RWPE2 (cell line): ENCODE results near the gene NTNG2.

ENCODE experiments used
- ATAC-seq: fragments of 200-7000 bp; cut with Tn5 transposase; 3 replicates; pipeline ENCODE4 v1.9.1; 2021; ENCODE audit warnings: low read depth
- DNase-seq: peaks from one replicate; pipeline ENCODE4 v3.0.0-alpha.2; 2020; ENCODE audit warnings: low spot score
- H3K27ac ChIP-seq: fragments of 450-650 bp; 2 replicates; pipeline ENCODE4 v1.5.1; 2017; ENCODE audit warnings: mild to moderate bottlenecking; ENCODE audit not compliant: poor library complexity, severe bottlenecking
- H3K27me3 ChIP-seq: fragments of 250-450 bp; sonication (Bioruptor Pico); 2 replicates; pipeline ENCODE4 v1.5.1; 2021; ENCODE audit warnings: mild to moderate bottlenecking, moderate library complexity; ENCODE audit not compliant: insufficient read depth, poor library complexity, severe bottlenecking
- H3K36me3 ChIP-seq: fragments of 250-450 bp; sonication (Bioruptor Pico); 2 replicates; pipeline ENCODE4 v1.5.1; 2020; ENCODE audit warnings: low read depth, mild to moderate bottlenecking, moderate library complexity
- H3K4me1 ChIP-seq: fragments of 250-450 bp; sonication (Bioruptor Pico); 2 replicates; pipeline ENCODE4 v1.5.1; 2021; ENCODE audit warnings: mild to moderate bottlenecking, moderate library complexity; ENCODE audit not compliant: insufficient read depth, poor library complexity, severe bottlenecking
- H3K4me3 ChIP-seq: fragments of 250-450 bp; sonication (Bioruptor Pico); 2 replicates; pipeline ENCODE4 v1.5.1; 2021; ENCODE audit warnings: mild to moderate bottlenecking, moderate library complexity; ENCODE audit not compliant: severe bottlenecking
- H3K9me3 ChIP-seq: fragments of 250-450 bp; sonication (Bioruptor Pico); 2 replicates; pipeline ENCODE4 v1.5.1; 2021; ENCODE audit warnings: mild to moderate bottlenecking, moderate library complexity; ENCODE audit not compliant: severe bottlenecking
- CTCF ChIP-seq: fragments of 450-650 bp; IDR thresholded peaks from one replicate; pipeline ENCODE4 v1.5.1; 2017; ENCODE audit warnings: mild to moderate bottlenecking, moderate library complexity; ENCODE audit not compliant: poor library complexity, severe bottlenecking

NTNG2 gene

GRCh38 chr9:132183715-132184114 is 21.9 kb downstream of the NTNG2 start:
- Histone ChIP-seq H3K9me3 (no peaks in the 10 kb centered on the region), H3K36me3 (no peaks in the 10 kb centered on the region), H3K27me3 (peaks cover 62% of the 10 kb centered on the region), H3K4me1 (no peaks in the 10 kb centered on the region), H3K4me3 (no peak overlapping the region), H3K27ac (no peak overlapping the region)
- DNase-seq (no peak), ATAC-seq (no peak)
- no peak for TF ChIP-seq CTCF

GRCh38 chr9:132184124-132184523 is 22.3 kb downstream of the NTNG2 start:
- no peaks in the 10 kb centered on the region for H3K4me1 ChIP-seq
- H3K4me3 ChIP-seq: no peak overlapping the region
- DNase-seq: no peak
- no peaks in the 10 kb centered on the region for H3K36me3 ChIP-seq
- H3K9me3 ChIP-seq: no peaks in the 10 kb centered on the region
- no peak overlapping the region for H3K27ac ChIP-seq
- ATAC-seq: no peak
- no peak for TF ChIP-seq CTCF
- H3K27me3 ChIP-seq: peaks cover 62% of the 10 kb centered on the region

- Histone ChIP-seq H3K27ac (no peak overlapping the region), H3K36me3 (no peaks in the 10 kb centered on the region), H3K4me1 (no peaks in the 10 kb centered on the region), H3K9me3 (no peaks in the 10 kb centered on the region), H3K27me3 (peaks cover 59% of the 10 kb centered on the region), H3K4me3 (no peak overlapping the region)
- no peak for TF ChIP-seq CTCF
- ATAC-seq (no peak), DNase-seq (no peak)
Measured at GRCh38 chr9:132185073-132186009, 23.5 kb downstream of the NTNG2 start.

- H3K4me1 ChIP-seq: no peaks in the 10 kb centered on the region
- no peaks in the 10 kb centered on the region for H3K9me3 ChIP-seq
- ATAC-seq (no peak), DNase-seq (no peak)
- no peak overlapping the region for H3K27ac ChIP-seq
- TF ChIP-seq CTCF: no peak
- H3K4me3 ChIP-seq: no peak overlapping the region
- H3K36me3 ChIP-seq: no peaks in the 10 kb centered on the region
- H3K27me3 ChIP-seq: peaks cover 48% of the 10 kb centered on the region
Measured at GRCh38 chr9:132187121-132187620, 25.3 kb downstream of the NTNG2 start.

GRCh38 chr9:132190966-132191365 is 29.1 kb downstream of the NTNG2 start:
- no peak for TF ChIP-seq CTCF
- Histone ChIP-seq H3K4me3 (no peak overlapping the region), H3K9me3 (no peaks in the 10 kb centered on the region), H3K4me1 (no peaks in the 10 kb centered on the region), H3K27ac (no peak overlapping the region), H3K36me3 (no peaks in the 10 kb centered on the region), H3K27me3 (peaks cover 29% of the 10 kb centered on the region)
- DNase-seq (no peak), ATAC-seq (no peak)
